ENCODE results near the gene TBC1D8B.

GRCh38 chrX:106898462-106898861, 96.0 kb downstream of the TBC1D8B start:
- peak in 5 of 6 experiments; percentile 13 to 51 (median 38) for TF ChIP-seq CTCF (IDR thresholded peaks at IDR 0.05)
- no peak for TF ChIP-seq POLR2A (IDR thresholded peaks at IDR 0.05)

Data from thyroid gland (tissue), 4 donors.